ENCODE data around the gene CTIF.

CTIF gene

GRCh38 chr18:48879008-48879431, 340.2 kb downstream of the CTIF start:
- no peak for DNase-seq

- DNase-seq, result no peak
Measured at GRCh38 chr18:48880931-48881330, 342.1 kb downstream of the CTIF start.

GRCh38 chr18:48882379-48882778, 343.5 kb downstream of the CTIF start:
- DNase-seq, result no peak

- no peak for DNase-seq
Measured at GRCh38 chr18:48884306-48884705, 345.5 kb downstream of the CTIF start.

GRCh38 chr18:48884771-48885170, 345.9 kb downstream of the CTIF start:
- no peak for DNase-seq

GRCh38 chr18:48885266-48885923, 346.6 kb downstream of the CTIF start:
- no peak for DNase-seq

- DNase-seq, result no peak
Measured at GRCh38 chr18:48885924-48886400, 347.1 kb downstream of the CTIF start.

- no peak for DNase-seq
Measured at GRCh38 chr18:48886520-48887293, 347.9 kb downstream of the CTIF start.

GRCh38 chr18:48887294-48887904, 348.6 kb downstream of the CTIF start:
- DNase-seq, result no peak

GRCh38 chr18:48887905-48888772, 349.3 kb downstream of the CTIF start:
- no peak for DNase-seq

- DNase-seq, result no peak
Measured at GRCh38 chr18:48888773-48889080, 349.9 kb downstream of the CTIF start.

- no peak for DNase-seq
Measured at GRCh38 chr18:48889115-48889941, 350.5 kb downstream of the CTIF start.

GRCh38 chr18:48889981-48890762, 351.3 kb downstream of the CTIF start:
- no peak for DNase-seq

- DNase-seq, result no peak
Measured at GRCh38 chr18:48891721-48892120, 352.9 kb downstream of the CTIF start.

GRCh38 chr18:48892146-48892855, 353.5 kb downstream of the CTIF start:
- DNase-seq, result no peak

GRCh38 chr18:48893061-48893607, 354.3 kb downstream of the CTIF start:
- no peak for DNase-seq

GRCh38 chr18:48893608-48894600, 355.1 kb downstream of the CTIF start:
- DNase-seq, result no peak

- no peak for DNase-seq
Measured at GRCh38 chr18:48894799-48895346, 356.0 kb downstream of the CTIF start.

Measured in GOT3 (cell line).